AG09309 (cell line): ENCODE measurements around the gene PLD2.

ENCODE experiments used
- DNase-seq: peaks from one replicate; pipeline ENCODE4 v3.0.0-alpha.2; 2010; ENCODE audit warnings: low read depth
- H3K4me3 ChIP-seq: 2 replicates; pipeline ENCODE4 v1.5.1; 2011; ENCODE audit warnings: mild to moderate bottlenecking, low read depth, low read length, moderate library complexity; ENCODE audit not compliant: control insufficient read depth
- TF ChIP-seq, protein P1 (sequence below): IDR thresholded peaks from 2 replicates; pipeline ENCODE4 v1.5.1; 2011; ENCODE audit warnings: mild to moderate bottlenecking, low read depth, low read length, inconsistent platforms; ENCODE audit not compliant: insufficient read depth, control insufficient read depth; ENCODE audit errors: missing control alignments

The PLD2 gene, protein sequence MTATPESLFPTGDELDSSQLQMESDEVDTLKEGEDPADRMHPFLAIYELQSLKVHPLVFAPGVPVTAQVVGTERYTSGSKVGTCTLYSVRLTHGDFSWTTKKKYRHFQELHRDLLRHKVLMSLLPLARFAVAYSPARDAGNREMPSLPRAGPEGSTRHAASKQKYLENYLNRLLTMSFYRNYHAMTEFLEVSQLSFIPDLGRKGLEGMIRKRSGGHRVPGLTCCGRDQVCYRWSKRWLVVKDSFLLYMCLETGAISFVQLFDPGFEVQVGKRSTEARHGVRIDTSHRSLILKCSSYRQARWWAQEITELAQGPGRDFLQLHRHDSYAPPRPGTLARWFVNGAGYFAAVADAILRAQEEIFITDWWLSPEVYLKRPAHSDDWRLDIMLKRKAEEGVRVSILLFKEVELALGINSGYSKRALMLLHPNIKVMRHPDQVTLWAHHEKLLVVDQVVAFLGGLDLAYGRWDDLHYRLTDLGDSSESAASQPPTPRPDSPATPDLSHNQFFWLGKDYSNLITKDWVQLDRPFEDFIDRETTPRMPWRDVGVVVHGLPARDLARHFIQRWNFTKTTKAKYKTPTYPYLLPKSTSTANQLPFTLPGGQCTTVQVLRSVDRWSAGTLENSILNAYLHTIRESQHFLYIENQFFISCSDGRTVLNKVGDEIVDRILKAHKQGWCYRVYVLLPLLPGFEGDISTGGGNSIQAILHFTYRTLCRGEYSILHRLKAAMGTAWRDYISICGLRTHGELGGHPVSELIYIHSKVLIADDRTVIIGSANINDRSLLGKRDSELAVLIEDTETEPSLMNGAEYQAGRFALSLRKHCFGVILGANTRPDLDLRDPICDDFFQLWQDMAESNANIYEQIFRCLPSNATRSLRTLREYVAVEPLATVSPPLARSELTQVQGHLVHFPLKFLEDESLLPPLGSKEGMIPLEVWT

GRCh38 chr17:4806777-4807604 lies at the start of gene PLD2:
PLD2 (plus strand) TSS chr17:4807152; CDS start chr17:4807773, 621 bp downstream.
- H3K4me3 ChIP-seq, result peak within 1 kb of the TSS; percentile 79
- TF ChIP-seq, protein P1, sequence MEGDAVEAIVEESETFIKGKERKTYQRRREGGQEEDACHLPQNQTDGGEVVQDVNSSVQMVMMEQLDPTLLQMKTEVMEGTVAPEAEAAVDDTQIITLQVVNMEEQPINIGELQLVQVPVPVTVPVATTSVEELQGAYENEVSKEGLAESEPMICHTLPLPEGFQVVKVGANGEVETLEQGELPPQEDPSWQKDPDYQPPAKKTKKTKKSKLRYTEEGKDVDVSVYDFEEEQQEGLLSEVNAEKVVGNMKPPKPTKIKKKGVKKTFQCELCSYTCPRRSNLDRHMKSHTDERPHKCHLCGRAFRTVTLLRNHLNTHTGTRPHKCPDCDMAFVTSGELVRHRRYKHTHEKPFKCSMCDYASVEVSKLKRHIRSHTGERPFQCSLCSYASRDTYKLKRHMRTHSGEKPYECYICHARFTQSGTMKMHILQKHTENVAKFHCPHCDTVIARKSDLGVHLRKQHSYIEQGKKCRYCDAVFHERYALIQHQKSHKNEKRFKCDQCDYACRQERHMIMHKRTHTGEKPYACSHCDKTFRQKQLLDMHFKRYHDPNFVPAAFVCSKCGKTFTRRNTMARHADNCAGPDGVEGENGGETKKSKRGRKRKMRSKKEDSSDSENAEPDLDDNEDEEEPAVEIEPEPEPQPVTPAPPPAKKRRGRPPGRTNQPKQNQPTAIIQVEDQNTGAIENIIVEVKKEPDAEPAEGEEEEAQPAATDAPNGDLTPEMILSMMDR, result no peak
- no peak for DNase-seq

DNA sequence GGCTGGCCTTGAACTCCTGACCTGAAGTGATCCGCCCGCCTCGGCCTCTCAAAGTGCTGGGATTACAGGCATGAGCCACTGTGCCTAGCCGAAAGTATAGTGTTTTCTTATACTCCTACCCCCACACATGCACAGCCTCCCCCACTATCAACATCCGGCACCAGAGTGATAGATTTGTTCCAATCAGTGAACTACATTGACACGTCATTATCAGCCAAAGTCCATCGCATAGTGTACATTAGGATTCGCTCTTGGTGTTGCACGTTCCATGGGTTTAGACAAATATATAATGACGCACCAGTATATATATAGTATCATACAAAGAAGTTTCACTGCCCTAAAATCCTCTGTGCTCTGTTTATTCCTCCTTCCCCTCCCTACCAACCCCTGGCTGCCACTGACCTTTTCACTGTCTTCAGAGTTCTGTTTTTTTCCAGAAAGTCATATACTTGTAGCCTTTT lies 47.1 kb upstream of the PLD2 start:
- H3K4me3 ChIP-seq, result no peak overlapping the region
- TF ChIP-seq, protein P1, result no peak
- no peak for DNase-seq

DNA sequence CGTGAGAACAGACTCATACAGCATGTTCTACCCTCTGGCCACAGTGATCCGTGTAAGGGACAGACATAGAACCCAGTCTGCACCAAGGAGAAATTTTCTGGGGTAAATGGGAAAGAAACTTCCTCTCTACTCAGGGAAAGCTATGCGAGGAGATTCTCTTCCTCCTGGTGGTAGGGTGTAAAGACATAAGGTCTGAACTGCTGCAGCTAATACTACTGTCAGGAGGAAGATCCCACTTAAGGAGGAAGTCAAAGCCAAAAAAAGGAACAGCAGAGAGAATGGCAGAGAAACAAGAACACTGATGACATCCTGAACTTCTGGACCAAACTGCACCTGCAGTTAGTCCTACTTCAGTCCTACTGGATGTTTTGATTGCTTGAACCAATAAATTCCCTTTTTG lies 42.4 kb upstream of the PLD2 start:
- no peak overlapping the region for H3K4me3 ChIP-seq
- TF ChIP-seq, protein P1, result no peak
- DNase-seq, result no peak

GRCh38 chr17:4766201-4766600 lies 40.8 kb upstream of the PLD2 start:
- TF ChIP-seq, protein P1, result no peak
- no peak overlapping the region for H3K4me3 ChIP-seq
- no peak for DNase-seq

GRCh38 chr17:4766723-4767122 lies 40.2 kb upstream of the PLD2 start:
- TF ChIP-seq, protein P1, result no peak
- no peak overlapping the region for H3K4me3 ChIP-seq
- DNase-seq, result no peak

DNA sequence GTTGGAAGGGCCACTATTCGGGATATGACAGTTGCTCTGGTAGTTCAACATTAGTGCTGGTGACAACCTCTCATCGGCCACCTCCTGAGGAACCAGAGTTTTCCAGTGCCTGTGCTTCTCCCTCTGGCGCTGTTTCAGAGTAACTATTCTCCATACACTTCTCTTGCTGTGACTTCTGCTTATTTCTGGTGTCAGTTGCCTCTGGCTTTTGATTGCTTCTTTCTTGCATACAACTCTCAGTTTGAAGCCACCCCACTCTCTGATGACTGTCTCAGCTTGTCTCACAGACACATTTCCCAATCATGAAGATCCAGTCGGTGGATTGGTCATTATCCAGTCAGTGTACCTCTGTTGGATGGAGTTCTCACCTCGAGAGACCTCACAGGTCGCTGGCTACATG lies 38.7 kb upstream of the PLD2 start:
- TF ChIP-seq, protein P1, result no peak
- DNase-seq, result no peak
- no peak overlapping the region for H3K4me3 ChIP-seq
